ENCODE measurements around the gene HLCS. TPM values are rescaled to one million over a fixed set of nuclear protein-coding genes. Genes with fewer than 3 reads are reported as not detected.

HLCS gene
- total RNA-seq, 1 experiment from 2014 or later: 55.9 TPM

DNA sequence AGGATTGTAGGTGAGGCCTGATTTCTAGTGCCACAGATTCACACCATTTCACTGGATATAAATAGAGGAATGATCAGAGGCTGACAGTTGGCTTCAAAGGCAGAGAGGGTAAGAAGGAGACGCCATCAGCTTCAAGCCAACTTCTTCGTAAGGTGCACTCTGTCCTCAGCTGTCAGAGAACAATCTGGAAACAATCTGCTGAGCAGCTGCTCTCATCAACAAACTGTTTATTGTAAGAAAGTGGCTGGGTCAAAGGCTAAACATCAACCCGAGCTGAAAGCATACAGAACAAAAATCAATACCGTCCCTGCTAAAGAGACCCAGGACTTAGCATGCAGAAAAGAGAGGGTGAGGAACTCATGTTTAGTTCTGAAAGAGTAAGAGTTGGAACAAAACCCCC is 48.2 kb downstream of the HLCS start:
- H2AFZ ChIP-seq (ENCODE audit: low read length): no peak overlapping the region

DNA sequence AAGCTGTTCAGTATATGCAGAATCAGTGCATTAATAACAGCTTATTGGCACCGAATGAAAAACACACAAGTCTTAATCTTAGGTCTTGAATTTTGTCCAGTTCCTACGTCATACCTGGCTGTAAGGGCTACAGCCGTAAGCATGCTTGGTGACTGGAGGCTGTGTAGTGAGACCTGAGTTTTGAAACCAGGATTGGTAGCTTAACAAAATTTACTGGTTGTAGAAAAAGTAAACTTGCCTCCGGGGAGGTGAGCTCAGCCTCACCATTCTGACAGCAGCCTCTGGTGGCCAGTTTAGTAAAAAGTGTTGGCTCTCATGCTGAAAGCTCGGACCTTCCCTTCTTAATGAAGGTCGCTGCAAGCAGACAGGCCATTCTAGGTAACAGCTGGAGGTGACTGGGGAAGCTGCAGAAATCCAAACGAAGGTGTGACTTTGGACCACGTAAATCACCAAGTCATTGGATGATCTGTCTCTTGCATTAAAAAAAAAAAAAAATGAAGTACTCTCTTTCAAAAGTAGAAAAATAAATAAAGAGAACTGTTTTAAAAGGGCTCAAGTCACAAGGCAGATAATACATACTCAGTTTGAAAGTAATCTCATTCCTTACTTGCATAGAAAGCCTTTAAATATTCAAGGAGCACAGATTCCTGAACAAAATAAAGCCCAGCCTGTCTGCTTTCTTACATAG is 48.9 kb downstream of the HLCS start:
- H3K36me3 ChIP-seq (ENCODE audit: insufficient read depth, low read length): no peaks in the 10 kb centered on the region
- H3K4me3 ChIP-seq (ENCODE audit: low read length): no peak overlapping the region
- no peak overlapping the region for H3K27ac ChIP-seq (ENCODE audit: low read length)
- no peak overlapping the region for H3K9ac ChIP-seq (ENCODE audit: low read length)
- no peak overlapping the region for H2AFZ ChIP-seq (ENCODE audit: low read length)
- no peak overlapping the region for H3K4me2 ChIP-seq (ENCODE audit: low read depth, low read length, poor library complexity, severe bottlenecking)
- no peaks in the 10 kb centered on the region for H3K4me1 ChIP-seq (ENCODE audit: low read length)
- DNase-seq: no peak
- H3K9me3 ChIP-seq (ENCODE audit: low read length): no peaks in the 10 kb centered on the region
- H3K79me2 ChIP-seq (ENCODE audit: low read length): peaks cover 6% of the 10 kb centered on the region; the same call in 1 of the 2 replicates
- H4K20me1 ChIP-seq (ENCODE audit: insufficient read depth, low read depth, low read length): no peaks in the 10 kb centered on the region
- no peaks in the 10 kb centered on the region for H3K27me3 ChIP-seq (ENCODE audit: low read length)
- no peaks in the 10 kb centered on the region for H3K9me2 ChIP-seq (replicated peaks; ENCODE audit: insufficient read depth, low read length)

More for the DNA sequence above, 48.2 kb downstream of the HLCS start:
- Histone ChIP-seq H3K27ac (ENCODE audit: low read length) (no peak overlapping the region), H4K20me1 (ENCODE audit: insufficient read depth, low read depth, low read length) (no peaks in the 10 kb centered on the region), H3K36me3 (ENCODE audit: insufficient read depth, low read length) (no peaks in the 10 kb centered on the region), H3K79me2 (ENCODE audit: low read length) (peaks cover 3% of the 10 kb centered on the region; the same call in 1 of the 2 replicates), H3K9me2 (replicated peaks; ENCODE audit: insufficient read depth, low read length) (no peaks in the 10 kb centered on the region), H3K9me3 (ENCODE audit: low read length) (no peaks in the 10 kb centered on the region), H3K4me2 (ENCODE audit: low read depth, low read length, poor library complexity, severe bottlenecking) (no peak overlapping the region), H3K27me3 (ENCODE audit: low read length) (no peaks in the 10 kb centered on the region), H3K4me3 (ENCODE audit: low read length) (no peak overlapping the region), H3K9ac (ENCODE audit: low read length) (no peak overlapping the region), H3K4me1 (ENCODE audit: low read length) (no peaks in the 10 kb centered on the region)
- DNase-seq: no peak

DNA sequence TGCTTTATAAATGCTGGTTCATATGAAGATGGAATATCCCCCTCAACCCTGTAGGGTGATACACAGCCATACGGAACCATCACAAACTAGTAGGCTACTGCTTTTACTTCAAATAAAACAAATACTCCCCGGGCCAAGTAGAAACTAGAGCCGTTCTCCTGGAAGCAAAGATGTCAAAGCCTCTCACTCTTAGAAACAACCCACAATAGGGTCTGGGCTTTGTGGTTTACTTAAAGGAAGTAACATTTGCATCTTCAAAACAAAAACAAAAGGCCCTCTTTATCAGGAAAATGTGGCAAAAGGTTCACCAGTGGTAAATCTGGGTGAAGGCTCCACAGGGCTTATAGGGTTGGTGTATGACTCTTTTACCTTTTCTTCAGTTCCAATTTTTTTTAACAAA is 49.8 kb downstream of the HLCS start:
- Histone ChIP-seq H3K4me3 (ENCODE audit: low read length) (no peak overlapping the region), H3K9ac (ENCODE audit: low read length) (no peak overlapping the region), H3K9me3 (ENCODE audit: low read length) (no peaks in the 10 kb centered on the region), H3K27ac (ENCODE audit: low read length) (no peak overlapping the region), H3K4me1 (ENCODE audit: low read length) (no peaks in the 10 kb centered on the region), H2AFZ (ENCODE audit: low read length) (no peak overlapping the region), H3K79me2 (ENCODE audit: low read length) (peaks cover 6% of the 10 kb centered on the region; the same call in 1 of the 2 replicates), H3K4me2 (ENCODE audit: low read depth, low read length, poor library complexity, severe bottlenecking) (no peak overlapping the region), H4K20me1 (ENCODE audit: insufficient read depth, low read depth, low read length) (no peaks in the 10 kb centered on the region), H3K9me2 (replicated peaks; ENCODE audit: insufficient read depth, low read length) (no peaks in the 10 kb centered on the region), H3K27me3 (ENCODE audit: low read length) (no peaks in the 10 kb centered on the region), H3K36me3 (ENCODE audit: insufficient read depth, low read length) (no peaks in the 10 kb centered on the region)
- no peak for DNase-seq

DNA sequence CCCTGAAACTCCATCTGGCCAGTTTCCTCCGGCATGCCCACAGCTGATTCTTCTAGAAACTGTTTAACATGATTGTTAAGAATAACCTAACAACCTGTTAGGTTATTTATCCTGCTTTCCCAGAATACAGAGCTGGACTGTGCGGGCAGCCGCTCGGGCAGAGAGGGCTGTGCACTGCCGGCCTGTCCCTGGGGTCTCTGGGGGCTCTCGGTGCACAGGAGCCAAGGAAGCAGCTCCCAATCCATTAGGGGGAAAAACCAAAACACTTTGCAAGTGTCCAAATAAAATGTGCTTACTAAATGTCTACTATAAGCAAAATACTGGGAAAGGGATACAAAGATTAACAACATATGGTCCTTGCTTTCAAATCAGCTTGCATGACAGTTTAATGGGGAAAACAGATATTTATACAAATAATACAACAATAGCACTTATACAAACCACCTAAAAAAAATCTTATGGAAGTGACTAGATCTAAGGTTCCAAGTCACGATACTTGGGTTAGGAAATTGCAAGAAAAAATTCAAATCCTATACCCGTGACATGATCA is 50.7 kb downstream of the HLCS start:
- H2AFZ ChIP-seq (ENCODE audit: low read length): no peak overlapping the region
- H3K4me1 ChIP-seq (ENCODE audit: low read length): no peaks in the 10 kb centered on the region
- no peak for DNase-seq
- no peaks in the 10 kb centered on the region for H4K20me1 ChIP-seq (ENCODE audit: insufficient read depth, low read depth, low read length)
- H3K27me3 ChIP-seq (ENCODE audit: low read length): no peaks in the 10 kb centered on the region
- H3K79me2 ChIP-seq (ENCODE audit: low read length): peaks cover 6% of the 10 kb centered on the region; the same call in 1 of the 2 replicates
- H3K36me3 ChIP-seq (ENCODE audit: insufficient read depth, low read length): no peaks in the 10 kb centered on the region
- no peaks in the 10 kb centered on the region for H3K9me3 ChIP-seq (ENCODE audit: low read length)
- H3K9ac ChIP-seq (ENCODE audit: low read length): no peak overlapping the region
- no peak overlapping the region for H3K4me3 ChIP-seq (ENCODE audit: low read length)
- no peaks in the 10 kb centered on the region for H3K9me2 ChIP-seq (replicated peaks; ENCODE audit: insufficient read depth, low read length)
- no peak overlapping the region for H3K27ac ChIP-seq (ENCODE audit: low read length)
- no peak overlapping the region for H3K4me2 ChIP-seq (ENCODE audit: low read depth, low read length, poor library complexity, severe bottlenecking)

DNA sequence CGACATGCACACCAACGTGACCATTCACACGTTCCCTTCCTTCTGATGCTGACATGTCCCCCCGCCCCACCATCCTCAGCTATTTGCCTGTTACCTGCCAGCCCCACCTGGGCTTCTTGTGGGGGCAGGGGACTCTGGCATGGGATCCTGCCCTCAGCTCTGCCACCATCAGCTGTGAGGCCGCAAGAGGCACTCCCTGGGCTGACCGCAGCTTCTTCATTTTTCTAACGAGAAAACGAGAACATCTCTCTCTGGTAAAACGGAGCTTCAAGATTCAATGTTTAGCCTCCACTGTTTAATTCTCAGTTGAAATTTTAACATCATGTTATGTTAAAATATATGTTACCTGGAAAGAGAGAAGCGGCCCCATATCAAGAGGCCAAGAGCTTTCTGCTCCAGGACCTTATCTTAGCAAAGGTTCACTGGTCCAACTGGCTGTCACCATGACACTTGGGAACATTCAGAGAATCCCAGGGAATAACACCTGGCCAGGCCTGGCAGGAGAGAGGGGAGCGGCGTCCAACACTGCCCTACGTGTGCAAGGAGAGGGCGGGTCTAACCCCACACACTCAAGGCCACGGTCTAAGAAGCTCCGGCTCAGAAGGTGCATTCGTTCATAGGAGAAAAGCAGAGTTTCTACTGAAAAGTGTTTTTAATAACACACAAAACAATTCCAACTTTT is 51.3 kb downstream of the HLCS start:
- Histone ChIP-seq H3K4me3 (ENCODE audit: low read length) (no peak overlapping the region), H3K9me3 (ENCODE audit: low read length) (no peaks in the 10 kb centered on the region), H3K9me2 (replicated peaks; ENCODE audit: insufficient read depth, low read length) (no peaks in the 10 kb centered on the region), H3K9ac (ENCODE audit: low read length) (no peak overlapping the region), H4K20me1 (ENCODE audit: insufficient read depth, low read depth, low read length) (no peaks in the 10 kb centered on the region), H3K4me1 (ENCODE audit: low read length) (no peaks in the 10 kb centered on the region), H3K36me3 (ENCODE audit: insufficient read depth, low read length) (no peaks in the 10 kb centered on the region), H3K79me2 (ENCODE audit: low read length) (peaks cover 6% of the 10 kb centered on the region; the same call in 1 of the 2 replicates), H2AFZ (ENCODE audit: low read length) (no peak overlapping the region), H3K27me3 (ENCODE audit: low read length) (no peaks in the 10 kb centered on the region), H3K27ac (ENCODE audit: low read length) (no peak overlapping the region), H3K4me2 (ENCODE audit: low read depth, low read length, poor library complexity, severe bottlenecking) (no peak overlapping the region)
- DNase-seq: no peak

DNA sequence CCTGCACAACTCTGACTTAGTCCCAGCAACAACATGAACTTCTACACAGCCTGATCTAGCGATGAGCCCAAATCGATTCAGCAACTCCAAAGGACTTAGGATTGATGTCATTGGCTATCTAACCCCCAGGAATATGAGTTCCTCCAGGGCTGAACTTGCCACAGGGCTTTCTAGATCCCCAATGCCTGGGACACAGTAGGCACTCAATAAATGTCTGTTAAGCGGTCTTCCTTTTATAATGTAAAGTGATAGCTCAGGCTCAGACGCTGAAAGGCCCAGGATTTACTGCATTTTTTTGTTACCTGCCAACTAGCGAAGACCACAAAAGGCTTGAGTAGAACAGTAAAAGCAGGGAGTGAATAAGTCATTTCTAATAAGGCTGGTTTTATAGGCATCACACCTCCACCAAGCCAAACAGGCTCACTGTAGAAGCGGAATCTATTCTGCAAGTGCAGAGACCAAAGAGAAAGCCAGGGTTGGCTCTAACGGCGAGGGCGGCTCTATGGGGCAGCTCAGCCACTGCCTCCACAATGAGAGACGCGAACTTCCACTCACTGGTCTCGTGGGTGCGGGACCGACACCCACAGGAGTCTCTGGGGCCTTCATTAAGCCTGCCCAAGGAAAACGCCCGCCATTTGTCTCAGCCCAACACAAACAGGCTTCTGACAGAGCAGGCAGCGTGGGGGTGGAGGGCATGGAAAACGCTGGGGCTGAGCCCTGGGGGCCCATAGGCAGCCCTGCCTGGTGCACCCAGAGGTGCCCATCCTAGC is 52.0 kb downstream of the HLCS start:
- no peak for DNase-seq
- Histone ChIP-seq H3K9me3 (ENCODE audit: low read length) (no peaks in the 10 kb centered on the region), H3K79me2 (ENCODE audit: low read length) (peaks cover 6% of the 10 kb centered on the region; the same call in 1 of the 2 replicates), H3K4me1 (ENCODE audit: low read length) (no peaks in the 10 kb centered on the region), H3K27ac (ENCODE audit: low read length) (no peak overlapping the region), H3K36me3 (ENCODE audit: insufficient read depth, low read length) (no peaks in the 10 kb centered on the region), H3K27me3 (ENCODE audit: low read length) (no peaks in the 10 kb centered on the region), H3K9me2 (replicated peaks; ENCODE audit: insufficient read depth, low read length) (no peaks in the 10 kb centered on the region), H3K4me3 (ENCODE audit: low read length) (no peak overlapping the region), H4K20me1 (ENCODE audit: insufficient read depth, low read depth, low read length) (no peaks in the 10 kb centered on the region), H3K9ac (ENCODE audit: low read length) (no peak overlapping the region), H2AFZ (ENCODE audit: low read length) (no peak overlapping the region), H3K4me2 (ENCODE audit: low read depth, low read length, poor library complexity, severe bottlenecking) (no peak overlapping the region)

DNA sequence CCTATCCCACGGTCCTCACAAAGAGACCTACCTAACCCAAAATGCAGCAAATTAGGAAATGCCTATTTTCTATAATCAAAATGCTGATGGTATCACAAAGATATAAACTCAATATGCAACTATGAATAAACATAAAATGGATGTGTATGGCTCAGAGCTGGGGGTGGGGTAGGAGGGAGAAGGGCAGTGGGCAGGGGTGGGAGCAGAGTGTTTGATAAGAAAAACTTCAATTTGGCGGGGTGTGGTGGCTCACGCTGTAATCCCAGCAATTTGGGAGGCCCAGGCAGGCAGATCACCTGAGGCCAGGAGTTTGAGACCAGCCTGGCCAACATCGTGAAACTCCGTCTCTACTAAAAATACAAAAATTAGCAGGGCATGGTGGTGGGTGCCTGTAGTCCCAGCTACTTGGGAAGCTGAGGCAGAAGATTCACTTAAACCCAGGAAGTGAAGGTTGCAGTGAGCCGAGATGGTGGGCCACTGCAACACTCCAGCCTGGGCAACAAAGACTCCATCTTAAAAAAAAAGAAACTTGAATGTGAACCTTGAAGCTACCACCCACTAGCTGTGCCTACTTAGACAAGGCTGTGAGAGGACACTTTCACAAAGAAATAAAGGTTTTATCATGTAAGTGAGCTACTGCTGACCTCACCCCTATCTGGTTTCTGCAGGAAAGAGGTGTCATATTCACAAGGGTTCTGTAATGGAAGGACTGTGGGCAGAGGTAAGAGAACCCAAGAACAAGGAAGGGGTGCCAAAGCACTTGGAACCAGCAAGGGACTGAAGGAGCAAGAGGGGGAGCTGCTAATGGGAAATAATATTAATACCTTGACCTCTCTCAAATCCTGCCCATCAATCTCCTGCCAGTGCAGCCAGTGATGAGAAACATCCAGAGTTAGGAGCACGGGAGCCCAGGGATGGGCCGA is 53.0 kb downstream of the HLCS start:
- no peak overlapping the region for H2AFZ ChIP-seq (ENCODE audit: low read length)
- DNase-seq: no peak

More for the DNA sequence above, 53.0 kb downstream of the HLCS start:
- no peaks in the 10 kb centered on the region for H3K36me3 ChIP-seq (ENCODE audit: insufficient read depth, low read length)
- H4K20me1 ChIP-seq (ENCODE audit: insufficient read depth, low read depth, low read length): no peaks in the 10 kb centered on the region
- no peak overlapping the region for H3K9ac ChIP-seq (ENCODE audit: low read length)
- no peaks in the 10 kb centered on the region for H3K9me3 ChIP-seq (ENCODE audit: low read length)
- no peak overlapping the region for H3K4me3 ChIP-seq (ENCODE audit: low read length)
- H3K79me2 ChIP-seq (ENCODE audit: low read length): peaks cover 4% of the 10 kb centered on the region; the same call in 1 of the 2 replicates
- no peaks in the 10 kb centered on the region for H3K4me1 ChIP-seq (ENCODE audit: low read length)
- no peaks in the 10 kb centered on the region for H3K9me2 ChIP-seq (replicated peaks; ENCODE audit: insufficient read depth, low read length)
- no peaks in the 10 kb centered on the region for H3K27me3 ChIP-seq (ENCODE audit: low read length)
- no peak overlapping the region for H3K4me2 ChIP-seq (ENCODE audit: low read depth, low read length, poor library complexity, severe bottlenecking)
- H3K27ac ChIP-seq (ENCODE audit: low read length): no peak overlapping the region
